T follicular helper cell (primary cell): ENCODE measurements around the gene PTPRJ.
A peak's percentile ranks its signal among the peaks of the same experiment; 100 is the strongest.

Experiments used
- DNase-seq: peaks from one replicate; pipeline ENCODE4 v3.0.0-alpha.2; 2020; ENCODE audit warnings: low read depth

Gene PTPRJ

DNA sequence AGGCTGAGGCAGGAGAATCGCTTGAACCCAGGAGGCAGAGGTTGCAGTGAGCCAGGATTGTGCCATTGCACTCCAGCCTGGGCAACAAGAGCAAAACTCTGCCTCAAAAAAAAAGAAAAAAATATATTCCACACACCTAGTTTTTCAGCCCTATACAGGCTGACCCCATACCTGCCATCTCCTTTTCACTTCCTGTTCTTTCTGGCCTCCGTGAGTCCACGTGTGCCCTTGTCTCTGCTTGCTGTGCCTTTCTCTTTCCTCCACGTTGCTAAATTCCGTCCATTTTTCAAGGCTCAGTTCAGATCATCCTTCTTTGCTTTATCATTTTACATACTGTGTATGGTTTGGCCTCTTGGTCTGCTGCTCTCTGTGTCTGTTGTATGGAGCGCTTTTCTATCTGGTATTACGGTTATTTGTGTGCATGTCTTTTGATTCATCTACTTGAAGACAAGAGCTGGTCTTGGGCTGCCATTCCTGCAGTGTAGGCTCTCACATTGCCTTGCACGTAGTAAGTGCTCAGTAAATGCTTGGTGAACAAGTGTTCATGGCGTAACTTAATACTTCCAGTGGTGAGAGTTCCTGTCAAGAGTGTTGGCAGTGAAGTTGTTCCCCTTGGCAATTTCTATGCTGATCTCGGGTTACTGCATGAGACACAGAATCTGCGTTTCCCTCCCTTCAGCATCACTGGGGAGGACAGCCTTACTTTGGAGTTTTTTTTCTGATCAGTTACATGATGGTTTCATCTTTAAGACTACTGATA, 57.5 kb downstream of the PTPRJ start:
- no peak for DNase-seq

DNA sequence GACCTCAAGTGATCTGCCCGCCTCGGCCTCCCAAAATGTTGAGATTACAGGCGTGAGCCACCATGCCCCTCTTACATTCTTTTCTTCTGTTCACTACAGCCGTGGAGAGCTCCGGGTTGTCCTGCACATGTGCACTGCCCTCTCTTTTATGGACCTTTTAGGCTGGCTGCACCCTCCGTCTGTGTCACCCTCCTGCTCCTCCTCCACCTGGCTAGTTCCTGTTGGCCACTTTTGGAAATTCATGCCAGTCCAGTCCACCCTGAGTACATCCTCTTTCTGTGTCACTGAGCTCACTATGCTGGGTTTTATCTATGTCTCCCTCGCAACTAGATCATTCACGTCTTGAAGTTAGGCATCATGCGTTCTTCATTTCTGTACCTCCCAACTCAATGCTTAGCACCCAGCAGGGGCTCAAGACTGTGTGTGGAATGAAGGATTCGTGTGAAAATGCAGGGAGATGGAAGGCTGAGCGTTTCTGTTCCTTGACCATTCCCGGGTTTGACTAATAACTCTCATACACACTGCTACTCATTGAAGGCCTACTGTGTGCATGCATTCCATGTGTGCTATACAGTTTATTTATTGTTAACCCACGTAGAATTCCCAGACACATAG, 60.6 kb downstream of the PTPRJ start:
- DNase-seq, result no peak

DNA sequence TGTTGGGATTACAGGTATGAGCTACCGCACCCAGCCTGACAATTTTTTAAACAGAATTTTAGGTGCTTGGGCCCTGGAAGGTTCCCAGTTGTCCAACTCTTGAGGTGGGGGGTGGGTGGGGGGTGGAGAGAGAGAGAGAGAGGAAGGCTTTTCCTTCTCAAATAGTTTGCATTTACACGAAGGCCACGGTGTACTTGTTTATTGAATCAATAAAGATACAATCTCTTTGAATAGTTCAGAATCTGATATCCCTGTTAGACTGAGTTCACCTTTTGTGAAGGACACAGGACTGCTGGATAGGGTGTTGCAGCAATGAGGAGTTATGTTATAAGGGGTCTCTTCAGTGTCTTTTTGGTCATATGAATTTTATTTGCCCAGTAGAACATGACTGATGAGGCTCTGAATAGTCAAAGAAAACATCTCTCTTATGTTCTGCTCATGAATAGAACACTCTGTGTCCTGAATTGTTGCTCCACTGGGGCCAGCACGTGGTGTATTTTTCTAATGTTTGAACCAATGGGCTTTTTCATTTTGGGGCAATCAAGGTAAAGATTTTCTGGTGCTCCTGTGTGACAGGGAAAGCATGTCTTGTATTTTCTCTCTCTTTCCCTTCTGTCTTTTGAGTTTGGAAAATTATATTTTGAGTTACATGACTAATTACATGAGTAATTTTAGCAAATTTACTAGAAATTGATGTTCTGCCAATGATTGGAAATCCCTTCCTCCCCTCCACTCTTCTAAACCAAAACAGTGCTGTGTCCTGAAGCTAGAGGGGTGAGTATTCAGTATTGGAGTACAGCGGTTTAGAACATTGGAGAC, 61.7 kb downstream of the PTPRJ start:
- DNase-seq, result no peak

DNA sequence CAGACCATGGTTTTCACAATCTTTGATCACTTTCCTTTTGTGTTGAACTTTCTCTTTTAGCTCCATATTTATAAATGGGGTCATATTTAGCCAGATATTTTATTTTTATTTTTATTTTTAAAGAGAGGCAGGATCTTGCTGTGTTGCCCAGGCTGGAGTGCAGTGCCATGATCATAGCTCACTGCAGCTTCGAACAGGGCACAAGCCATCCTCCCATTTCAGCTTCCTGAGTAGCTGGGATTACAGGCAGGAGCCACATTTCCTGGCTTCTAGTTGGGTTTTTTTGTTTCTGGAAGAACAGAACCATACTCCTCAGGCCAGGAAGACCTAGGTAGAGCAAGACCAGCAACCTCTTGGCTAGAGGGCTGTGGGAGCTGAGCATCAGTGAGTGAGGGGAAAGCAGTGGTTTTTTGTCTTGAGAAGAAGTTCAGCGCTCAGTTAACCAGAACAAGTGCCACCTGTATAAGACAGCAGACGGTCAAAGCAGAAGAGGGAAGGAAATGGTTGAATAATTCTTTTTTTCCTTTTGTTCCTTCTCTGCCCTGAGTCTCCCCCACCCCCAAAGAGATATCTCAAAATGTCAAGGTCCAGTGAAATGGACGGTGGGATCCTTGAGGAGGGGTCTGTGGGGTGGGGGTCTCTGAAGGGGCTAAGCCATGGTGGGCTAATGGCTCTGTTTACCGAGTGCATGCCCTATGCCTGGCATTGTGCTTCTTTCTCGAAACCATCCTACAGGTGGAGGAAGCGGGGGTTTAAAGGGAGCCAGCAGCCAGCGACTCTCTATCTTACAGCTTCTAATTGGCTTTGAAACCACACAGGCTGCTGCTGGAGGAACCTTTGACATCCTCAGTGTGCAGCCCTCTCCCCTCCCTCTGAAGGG, 63.0 kb downstream of the PTPRJ start:
- DNase-seq, result no peak

DNA sequence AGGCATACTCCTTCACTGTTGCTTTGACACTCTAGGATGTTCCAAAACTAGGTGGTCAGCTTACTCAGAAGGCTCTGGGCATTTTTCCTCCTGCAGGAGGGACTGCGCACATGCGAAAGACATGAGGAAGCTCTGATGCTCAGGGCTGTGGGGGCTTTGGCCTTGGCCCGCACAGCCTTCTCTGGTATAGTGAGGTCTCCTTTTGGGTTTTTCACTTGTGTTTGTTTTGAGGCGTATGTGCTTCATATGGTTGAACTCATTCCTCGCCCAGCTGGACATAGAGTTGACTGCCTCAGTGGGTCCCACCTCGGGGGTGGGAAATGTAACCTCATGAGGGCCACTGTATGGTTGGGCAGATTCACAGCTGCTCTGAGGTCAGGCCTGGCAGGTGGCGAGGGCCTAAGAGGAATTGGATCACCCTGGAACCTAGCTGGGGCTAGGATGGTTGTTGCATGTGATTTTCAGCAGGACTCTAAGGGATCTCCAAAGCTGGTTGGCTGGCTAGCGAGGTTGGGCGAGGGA, 63.7 kb downstream of the PTPRJ start:
- DNase-seq, result no peak

DNA sequence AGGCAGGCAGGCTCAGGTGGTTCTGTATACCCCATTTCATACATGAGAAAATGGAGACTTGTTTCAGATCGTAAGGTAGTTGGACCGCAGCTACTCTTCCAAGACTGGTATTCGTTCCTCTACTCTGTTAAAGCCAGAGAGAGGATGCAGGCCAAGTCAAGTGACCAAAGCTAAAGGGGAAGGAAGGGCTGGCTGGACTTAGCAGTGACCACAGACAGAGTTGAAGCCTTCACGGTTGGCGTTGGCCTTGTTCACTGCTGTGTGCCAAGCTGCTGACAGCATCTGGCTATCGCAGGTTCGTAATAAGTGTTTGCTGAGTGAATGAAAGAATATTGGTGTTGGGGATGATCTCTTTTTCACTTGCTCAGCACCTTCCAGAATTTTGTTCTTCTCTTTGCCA, 64.2 kb downstream of the PTPRJ start:
- DNase-seq, result no peak

DNA sequence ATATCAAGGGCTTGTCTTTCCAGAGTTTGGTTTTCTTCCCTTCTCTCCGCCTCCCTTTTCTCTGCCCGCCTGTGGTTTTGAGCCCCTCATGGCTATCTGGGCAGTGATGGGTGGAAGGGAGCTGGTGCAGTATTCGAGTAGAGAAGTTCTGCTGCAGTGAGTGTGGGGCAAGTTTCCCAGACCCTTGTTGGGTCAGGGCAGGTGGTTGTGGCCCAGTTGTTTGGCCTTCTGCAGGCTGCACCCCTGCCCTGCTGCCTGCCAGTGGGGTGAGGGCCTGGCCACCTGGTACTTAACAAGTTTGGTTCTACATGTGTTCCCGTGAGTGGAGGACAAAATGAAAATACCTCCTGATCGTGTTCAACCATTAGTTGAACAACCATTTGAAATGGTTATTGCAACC, 65.2 kb downstream of the PTPRJ start:
- DNase-seq, result no peak

DNA sequence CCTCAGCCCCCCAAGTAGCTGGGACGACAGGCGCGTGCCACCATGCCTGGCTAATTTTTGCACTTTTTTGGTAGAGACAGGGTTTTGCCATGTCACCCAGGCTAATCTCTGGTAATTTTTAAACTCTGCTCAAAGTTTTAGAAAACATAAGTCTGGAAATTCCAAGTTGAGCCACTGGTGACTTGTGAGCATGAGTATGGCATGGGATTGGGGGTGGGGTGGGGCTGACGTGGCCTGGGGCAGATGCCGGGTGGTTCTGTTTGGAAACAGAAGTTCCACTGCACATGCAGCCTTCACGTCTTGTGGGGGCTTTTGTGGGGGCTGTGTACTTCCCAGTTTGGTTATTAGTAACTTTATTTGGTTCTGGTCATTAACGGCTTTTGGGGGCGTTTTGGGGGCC, 67.3 kb downstream of the PTPRJ start:
- DNase-seq, result no peak

DNA sequence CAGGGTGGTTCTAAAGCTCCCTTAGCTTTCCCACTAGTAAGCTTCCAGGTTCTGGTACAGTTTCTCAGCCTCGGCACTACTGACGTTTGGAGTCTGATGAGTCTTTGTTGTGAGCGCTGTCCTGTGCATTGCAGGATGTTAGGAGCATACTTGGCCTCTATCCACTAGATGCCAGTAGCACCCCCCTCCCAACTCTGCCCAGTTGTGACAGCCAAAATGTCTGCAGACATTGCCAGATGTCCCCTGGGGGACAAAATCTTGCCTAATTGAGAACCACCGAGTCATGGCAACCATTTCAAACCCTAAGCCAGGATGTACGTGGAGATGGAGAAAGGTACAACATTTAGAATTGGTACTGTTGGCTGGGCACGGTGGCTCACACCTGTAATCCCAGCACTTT, 68.7 kb downstream of the PTPRJ start:
- DNase-seq, result no peak

DNA sequence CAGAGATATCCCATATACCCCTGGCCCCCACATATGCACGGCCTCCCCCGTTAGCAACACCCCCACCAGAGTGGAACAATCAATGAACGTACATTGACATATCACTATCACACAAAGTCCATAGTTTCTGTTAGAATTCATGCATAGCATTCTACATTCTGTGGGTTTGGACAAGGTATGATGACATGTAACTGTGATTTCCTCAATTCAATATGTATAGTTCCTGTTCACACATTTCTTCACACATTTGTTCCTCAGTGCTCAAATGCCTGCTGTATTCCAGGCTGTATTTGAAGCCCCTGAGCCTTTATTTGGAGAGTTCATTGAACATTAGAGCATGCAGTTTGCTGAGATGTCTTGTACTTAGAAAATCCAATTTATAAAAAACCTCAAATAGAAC, 69.9 kb downstream of the PTPRJ start:
- no peak for DNase-seq

DNA sequence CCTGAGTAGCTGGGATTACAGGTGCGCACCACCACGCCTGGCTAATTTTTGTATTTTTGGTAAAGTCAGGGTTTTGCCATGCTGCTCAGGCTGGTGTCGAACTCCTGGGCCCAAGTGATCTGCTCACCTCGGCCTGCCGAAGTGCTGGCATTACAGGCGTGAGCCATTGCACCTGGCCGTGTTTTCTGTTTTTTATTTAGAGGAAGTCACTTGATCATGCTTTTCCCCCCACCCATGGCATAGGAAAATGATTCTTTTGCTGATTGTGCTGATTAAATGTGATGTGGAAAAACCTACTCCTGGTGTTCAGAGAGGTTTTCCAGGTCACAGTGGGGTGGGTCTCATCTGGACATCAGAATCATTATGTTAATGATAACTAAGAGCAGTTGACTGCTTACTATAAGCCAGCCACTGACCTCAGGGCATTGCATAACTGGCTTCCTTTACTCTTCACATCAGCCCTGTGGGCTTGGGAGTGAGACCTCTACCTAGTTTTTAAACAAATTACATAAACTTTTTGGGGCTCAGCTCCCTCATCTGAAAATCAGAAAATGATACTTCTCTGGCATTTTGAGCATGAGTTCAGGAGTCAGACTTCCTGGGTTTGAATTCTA, 71.0 kb downstream of the PTPRJ start:
- no peak for DNase-seq

DNA sequence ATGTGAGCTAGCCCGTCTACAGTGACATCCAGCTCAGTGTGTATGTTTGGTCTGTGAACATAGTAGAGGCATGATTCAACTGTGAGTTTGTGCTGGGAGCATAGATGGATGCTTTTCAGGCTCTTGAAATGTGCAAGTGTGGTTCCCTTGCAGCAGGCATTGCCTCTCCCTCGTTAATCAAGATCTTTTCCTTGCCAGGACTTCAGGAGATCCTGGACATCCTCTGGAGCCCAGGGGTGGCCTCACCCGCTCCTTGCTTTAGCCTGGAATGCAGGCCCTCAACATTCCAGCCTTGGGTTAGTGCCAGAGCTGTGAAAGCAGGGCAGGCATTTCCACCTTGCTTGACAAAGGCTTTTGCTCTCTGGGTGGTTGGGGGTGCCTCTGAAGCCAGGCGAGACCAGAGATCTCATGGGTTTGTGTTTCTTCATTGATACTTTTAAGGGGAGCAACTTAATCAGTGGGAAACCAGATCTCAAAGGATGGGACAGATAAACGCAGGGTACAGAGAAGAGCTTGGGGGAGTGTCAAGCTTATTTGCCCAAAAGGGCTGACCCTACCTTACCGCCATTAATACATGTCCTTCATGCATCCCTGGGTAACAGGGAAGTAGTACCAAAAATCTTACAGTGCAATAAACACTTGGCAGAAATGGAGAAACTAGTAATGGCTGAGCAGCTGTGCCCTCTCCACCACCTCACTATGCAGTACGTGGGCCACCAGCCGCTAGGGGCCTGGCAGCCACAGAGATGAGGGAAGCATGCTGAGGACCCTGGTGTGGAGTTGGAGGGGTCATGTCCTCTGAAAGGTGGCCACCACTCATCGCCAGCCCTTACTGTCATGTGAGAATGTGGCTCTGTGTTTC, 72.1 kb downstream of the PTPRJ start:
- no peak for DNase-seq

DNA sequence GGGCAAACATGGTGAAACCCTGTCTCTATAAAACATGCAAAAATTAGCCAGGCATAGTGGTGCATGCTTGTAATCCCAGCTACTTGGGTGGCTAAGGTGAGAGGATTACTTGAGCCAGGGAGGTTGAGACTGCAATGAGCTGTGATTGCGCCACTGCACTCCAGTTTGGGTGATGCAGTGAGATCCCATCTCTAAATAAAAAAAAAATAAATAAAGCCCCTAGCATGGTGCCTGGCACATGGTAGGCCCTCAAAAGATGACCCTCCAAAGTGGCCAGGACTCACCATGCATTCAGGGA, 74.6 kb downstream of the PTPRJ start:
- no peak for DNase-seq

DNA sequence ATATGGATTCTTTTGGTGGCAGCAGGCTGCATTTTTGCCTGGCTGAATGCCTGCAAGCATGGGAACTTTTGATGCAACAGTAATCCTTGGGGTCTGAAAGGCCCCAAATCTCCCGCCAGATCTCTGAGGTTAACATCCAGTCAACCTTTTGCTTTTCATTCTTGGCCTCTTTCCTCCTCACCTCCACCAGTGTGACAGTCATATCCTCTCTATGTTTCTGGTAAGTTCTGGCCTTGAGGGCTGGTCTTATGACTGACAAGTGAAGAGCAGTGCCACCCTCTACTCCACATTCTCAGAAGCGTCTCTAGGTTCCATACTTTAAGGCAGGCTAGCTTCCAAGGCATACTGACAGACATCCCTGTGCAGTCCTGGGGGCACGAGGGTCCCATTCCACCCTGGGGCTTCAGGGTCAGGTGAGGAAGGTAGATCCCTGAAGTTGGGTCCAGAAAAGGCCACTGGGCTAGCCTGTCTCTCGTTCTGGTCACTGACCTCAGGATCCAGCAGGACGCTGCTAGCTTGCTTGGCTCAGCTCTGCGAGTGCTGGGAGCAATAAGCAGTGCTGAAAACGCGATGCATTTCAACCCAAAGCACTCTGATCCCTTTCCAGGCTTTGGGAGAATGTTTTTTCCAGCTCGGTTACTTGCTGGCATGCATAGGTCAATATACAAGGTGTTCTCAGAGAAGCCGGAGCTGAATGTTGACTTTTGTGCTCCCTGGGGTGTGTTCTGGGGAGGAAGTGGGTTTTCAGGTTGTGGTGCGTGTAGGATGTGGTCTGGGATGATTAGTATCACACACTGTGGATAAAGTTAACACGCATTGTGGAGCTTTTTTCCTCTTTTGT, 75.2 kb downstream of the PTPRJ start:
- DNase-seq, result peak; percentile 34

DNA sequence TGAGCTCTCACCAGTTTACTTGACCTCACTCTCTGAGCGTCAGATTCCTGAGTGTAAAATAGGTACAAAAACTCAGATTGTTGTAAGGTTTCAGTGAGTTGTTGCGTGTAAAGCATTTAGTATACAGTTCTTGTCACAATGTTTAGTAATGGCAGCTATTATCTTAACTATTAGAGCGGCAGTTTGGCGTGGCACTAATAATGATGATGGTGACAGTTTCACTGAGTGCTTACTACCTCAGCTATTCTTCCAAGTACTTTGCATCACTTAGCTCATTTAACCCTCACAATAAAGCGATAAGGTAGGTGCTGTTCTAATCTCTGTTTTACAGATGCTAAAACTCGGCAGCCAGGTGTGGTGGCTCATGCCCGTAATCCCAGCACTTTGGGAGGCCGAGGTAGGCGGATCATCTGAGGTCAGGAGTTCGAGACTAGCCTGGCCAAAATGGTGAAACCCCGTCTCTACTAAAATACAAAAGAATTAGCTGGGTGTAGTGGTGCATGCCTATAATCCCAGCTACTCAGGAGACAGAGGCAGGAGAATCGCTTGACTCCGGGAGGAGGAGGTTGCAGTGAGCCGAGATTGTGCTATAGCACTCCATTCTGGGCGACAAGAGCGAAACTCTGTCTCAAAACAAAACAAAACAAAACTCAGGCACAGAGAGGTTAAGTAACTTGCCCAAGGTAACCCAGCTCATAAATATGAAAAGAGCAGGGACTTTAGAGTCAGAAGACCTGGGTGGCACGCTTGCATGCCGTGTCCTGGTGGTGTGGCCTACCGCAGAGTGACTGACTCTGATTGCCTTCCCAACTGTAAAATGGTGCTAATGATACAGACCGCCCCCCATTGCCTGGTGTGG, 76.2 kb downstream of the PTPRJ start:
- no peak for DNase-seq

DNA sequence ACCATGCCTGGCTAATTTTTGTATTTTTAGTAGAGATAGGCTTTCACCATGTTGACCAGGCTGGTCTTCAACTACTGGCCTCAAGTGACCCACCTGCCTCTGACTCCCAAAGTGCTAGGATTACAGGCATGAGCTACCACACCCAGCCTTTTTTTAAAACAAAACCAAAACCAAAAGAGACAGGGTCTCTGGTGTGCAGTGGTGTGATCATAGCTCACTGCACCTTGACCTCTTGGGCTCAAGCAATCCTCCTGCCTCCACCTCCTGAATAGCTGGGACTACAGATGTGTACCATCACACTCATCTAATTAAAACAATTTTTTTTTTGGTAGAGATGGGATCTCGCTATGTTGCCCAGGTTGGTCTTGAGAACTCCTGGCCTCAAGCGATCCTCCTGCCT, 77.7 kb downstream of the PTPRJ start:
- no peak for DNase-seq

DNA sequence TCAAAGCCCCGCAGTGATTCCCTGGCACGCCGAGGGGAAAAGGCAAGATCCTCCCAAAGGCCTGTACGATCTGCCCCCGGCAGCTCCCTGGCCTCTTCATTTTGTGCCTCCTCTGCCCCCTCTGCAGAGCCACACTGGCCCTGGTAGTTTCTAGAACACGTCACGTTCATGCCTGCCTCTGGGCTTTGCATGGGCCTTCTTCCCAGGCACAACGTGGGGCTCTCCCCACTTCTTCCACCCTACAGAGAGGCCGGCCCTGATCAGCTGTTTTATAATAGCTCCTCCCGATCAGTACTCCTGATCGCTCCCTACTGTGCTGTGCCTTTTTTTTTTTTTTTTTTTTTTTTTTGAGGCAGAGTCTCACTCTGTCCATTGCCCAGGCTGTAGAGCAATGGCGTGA, 78.4 kb downstream of the PTPRJ start:
- no peak for DNase-seq

DNA sequence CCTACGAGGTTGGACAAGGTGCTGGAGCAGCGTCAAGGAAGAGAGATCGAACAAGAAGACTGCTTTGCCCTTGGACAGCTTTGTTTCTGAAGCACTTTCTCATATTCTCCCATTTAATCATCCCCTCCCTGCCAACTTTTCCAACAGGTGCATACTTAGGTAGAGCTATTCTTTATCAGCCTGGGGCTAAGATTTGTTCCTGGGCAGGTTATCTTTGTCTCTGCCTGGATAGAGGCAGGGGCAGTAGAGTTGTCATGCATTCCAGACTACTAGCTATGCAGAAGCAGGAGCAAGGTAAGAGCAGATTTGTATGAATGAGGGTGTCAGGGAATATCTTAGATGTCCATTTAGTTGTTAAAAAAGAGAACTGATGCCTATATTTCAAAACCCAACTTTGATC, 82.3 kb downstream of the PTPRJ start:
- no peak for DNase-seq
